GM18517 (cell line): ENCODE data around the gene CGN.

ENCODE experiments used
- ATAC-seq: cut with Tn5 transposase; IDR thresholded peaks from one replicate; pipeline ENCODE4 v1.9.1; 2021; ENCODE audit warnings: mild to moderate bottlenecking, moderate library complexity; ENCODE audit not compliant: unreplicated experiment

The CGN gene

GRCh38 chr1:151510957-151511635 is at the start of gene CGN:
Gene CGN, plus strand, starts transcription at chr1:151511387. Its CDS starts 7,133 bp downstream, at chr1:151518520.
- no peak for ATAC-seq

- no peak for ATAC-seq
These were observed 49.5 kb upstream of the CGN start for GRCh38 chr1:151461694-151462093.

GRCh38 chr1:151465026-151465425 is 46.2 kb upstream of the CGN start:
- no peak for ATAC-seq

GRCh38 chr1:151472856-151473731 is 38.1 kb upstream of the CGN start:
- no peak for ATAC-seq

- ATAC-seq, result no peak
These were observed 36.4 kb upstream of the CGN start for GRCh38 chr1:151474745-151475144.

GRCh38 chr1:151475175-151475574 is 36.0 kb upstream of the CGN start:
- peak; percentile 90 for ATAC-seq

GRCh38 chr1:151476083-151476482 is 35.1 kb upstream of the CGN start:
- no peak for ATAC-seq

- no peak for ATAC-seq
These were observed 34.1 kb upstream of the CGN start for GRCh38 chr1:151477066-151477465.

- no peak for ATAC-seq
These were observed 32.9 kb upstream of the CGN start for GRCh38 chr1:151478140-151478812.

- ATAC-seq, result no peak
These were observed 32.3 kb upstream of the CGN start for GRCh38 chr1:151478923-151479322.

- ATAC-seq, result no peak
These were observed 31.7 kb upstream of the CGN start for GRCh38 chr1:151479462-151479861.

GRCh38 chr1:151482017-151482416 is 29.2 kb upstream of the CGN start:
- ATAC-seq, result no peak

- no peak for ATAC-seq
These were observed 25.4 kb upstream of the CGN start for GRCh38 chr1:151485685-151486255.

- no peak for ATAC-seq
These were observed 24.6 kb upstream of the CGN start for GRCh38 chr1:151486557-151486956.

GRCh38 chr1:151491641-151492040 is 19.5 kb upstream of the CGN start:
- no peak for ATAC-seq

GRCh38 chr1:151492120-151492519 is 19.1 kb upstream of the CGN start:
- no peak for ATAC-seq

GRCh38 chr1:151493042-151493441 is 18.1 kb upstream of the CGN start:
- ATAC-seq, result no peak

GRCh38 chr1:151494741-151495281 is 16.4 kb upstream of the CGN start:
- ATAC-seq, result no peak

- no peak for ATAC-seq
These were observed 15.9 kb upstream of the CGN start for GRCh38 chr1:151495316-151495715.

GRCh38 chr1:151499365-151499764 is 11.8 kb upstream of the CGN start:
- no peak for ATAC-seq

- ATAC-seq, result no peak
These were observed 11.3 kb upstream of the CGN start for GRCh38 chr1:151499930-151500329.
